Measurements from ENCODE around the gene EPB41L2.

- TF ChIP-seq POLR2AphosphoS5 (IDR thresholded peaks at IDR 0.05) = no peak
- TF ChIP-seq POLR2A (IDR thresholded peaks at IDR 0.05) = no peak
Observed at GRCh38 chr6:131107151-131107550, 44.1 kb upstream of the EPB41L2 start.
